Endothelial cell of umbilical vein (primary cell): ENCODE data around the gene LIN28A. TPM values are rescaled to one million over a fixed set of nuclear protein-coding genes. Genes with fewer than 3 reads are reported as not detected.

Source experiments
- BruUV-seq: library from RNA; stranded (reverse); fragments of 400-500 nt; replicated peaks from 2 replicates; lab custom pipeline; 2021; lab: Mats Ljungman, UMichigan
- CTCF ChIA-PET: fragments of 300-600, 350-600 bp; sonication (Branson Sonifier 250); formaldehyde crosslinking; loops from one replicate; lab custom pipeline; 2021; ENCODE audit warnings: antibody characterized with exemption, inconsistent platforms; lab: Charles Lee
- POLR2A ChIA-PET: fragments of 300-600, 350-600 bp; sonication (Branson Sonifier 250); formaldehyde crosslinking; loops from one replicate; lab custom pipeline; 2021; ENCODE audit warnings: antibody characterized with exemption, inconsistent platforms; lab: Charles Lee
- DNase-seq: peaks from one replicate; pipeline ENCODE4 v3.0.0-alpha.2; 2011; ENCODE audit warnings: low read depth, low spot score
- FAIRE-seq: peaks from 2 replicates; lab custom pipeline; 2011; peaks lifted over from hg19 to GRCh38; lab: Jason Lieb, UNC
- H2AFZ ChIP-seq: 2 replicates; pipeline ENCODE4 v1.6.0; 2012; ENCODE audit warnings: low read depth, low read length, control low read depth, inconsistent platforms
- H3K27ac ChIP-seq: 2 replicates; pipeline ENCODE4 v1.5.1; 2011; ENCODE audit warnings: low read depth, mild to moderate bottlenecking, control low read depth, low read length, moderate library complexity; ENCODE audit not compliant: insufficient read depth
- H3K27me3 ChIP-seq, 2 experiments: 2 replicates each; pipeline versions ENCODE4 v1.6.0 to v1.6.1; 2011; ENCODE audit warnings: low read length in 2 of 2, mixed read lengths in 1 of 2; ENCODE audit not compliant: control insufficient read depth in 2 of 2, insufficient read depth in 2 of 2
- H3K36me3 ChIP-seq, 2 experiments: 2 replicates in 1 of 2; 3 replicates in 1 of 2; pipeline ENCODE4 v1.5.1; 2011; ENCODE audit warnings: low read length in 2 of 2, mild to moderate bottlenecking in 1 of 2, moderate library complexity in 1 of 2; ENCODE audit not compliant: control insufficient read depth in 2 of 2, insufficient read depth in 2 of 2; ENCODE audit errors: extremely low read depth in 1 of 2
- H3K4me1 ChIP-seq: 3 replicates; pipeline ENCODE4 v1.5.1; 2011; ENCODE audit warnings: mild to moderate bottlenecking, low read length; ENCODE audit not compliant: control insufficient read depth, insufficient read depth; ENCODE audit errors: extremely low read depth
- H3K4me2 ChIP-seq: 2 replicates; pipeline ENCODE4 v1.6.1; 2011; ENCODE audit warnings: low read length, control low read depth, mixed read lengths; ENCODE audit not compliant: insufficient read depth
- H3K4me3 ChIP-seq, 3 experiments: fragments of 200-600 bp in 1 of 3; sonication (generic), shearing (Covaris generic) in 1 of 3; replicated peaks in 1 of 3; 2 replicates each; pipeline ENCODE4 v1.5.1; 2011 to 2016; ENCODE audit warnings: control low read depth in 3 of 3, low read length in 3 of 3, mild to moderate bottlenecking in 2 of 3, inconsistent platforms in 1 of 3, low read depth in 1 of 3, moderate library complexity in 1 of 3; ENCODE audit not compliant: insufficient read depth in 1 of 3
- H3K79me2 ChIP-seq: 2 replicates; pipeline ENCODE4 v1.6.0; 2012; ENCODE audit warnings: low read length, inconsistent platforms; ENCODE audit not compliant: control insufficient read depth, insufficient read depth
- H3K9ac ChIP-seq: replicated peaks from 2 replicates; pipeline ENCODE3; 2011; ENCODE audit warnings: low read length, control low read depth; ENCODE audit not compliant: insufficient read depth; ENCODE audit errors: extremely low read depth
- H3K9me1 ChIP-seq: replicated peaks from 3 replicates; pipeline ENCODE4 v1.6.0; 2011; ENCODE audit warnings: mild to moderate bottlenecking, low read length; ENCODE audit not compliant: control insufficient read depth, insufficient read depth; ENCODE audit errors: extremely low read depth
- H3K9me3 ChIP-seq: replicated peaks from 2 replicates; pipeline ENCODE4 v1.5.1; 2012; ENCODE audit warnings: low read length, inconsistent platforms; ENCODE audit not compliant: control insufficient read depth, insufficient read depth
- H4K20me1 ChIP-seq: replicated peaks from 2 replicates; pipeline ENCODE3; 2011; ENCODE audit warnings: mild to moderate bottlenecking, low read length; ENCODE audit not compliant: control insufficient read depth, insufficient read depth; ENCODE audit errors: extremely low read depth
- EZH2 ChIP-seq: IDR thresholded peaks from 2 replicates; pipeline ENCODE4 v1.6.1; 2012; ENCODE audit warnings: borderline replicate concordance, low read depth, mild to moderate bottlenecking, moderate library complexity, low read length, inconsistent platforms; ENCODE audit not compliant: severe bottlenecking
- FOS ChIP-seq: IDR thresholded peaks from 2 replicates; pipeline ENCODE4 v1.6.1; 2011; ENCODE audit warnings: mild to moderate bottlenecking, low read length, moderate library complexity, borderline replicate concordance; ENCODE audit not compliant: insufficient read depth
- GATA2 ChIP-seq: IDR thresholded peaks from 2 replicates; pipeline ENCODE4 v1.7.0; 2011; ENCODE audit warnings: low read depth, mild to moderate bottlenecking, moderate library complexity, mixed read lengths, low read length; ENCODE audit not compliant: insufficient read length, insufficient read depth
- JUN ChIP-seq: IDR thresholded peaks from 2 replicates; pipeline ENCODE4 v1.6.1; 2011; ENCODE audit warnings: borderline replicate concordance, low read depth; ENCODE audit not compliant: insufficient read length, insufficient read depth
- MAX ChIP-seq: IDR thresholded peaks from 2 replicates; pipeline ENCODE4 v1.6.1; 2011; ENCODE audit not compliant: insufficient read depth, insufficient read length
- MYC ChIP-seq: IDR thresholded peaks from one replicate; pipeline ENCODE4 v1.6.1; 2011; ENCODE audit warnings: mild to moderate bottlenecking, low read depth, low read length
- POLR2A ChIP-seq: IDR thresholded peaks from 2 replicates; pipeline ENCODE4 v1.6.1; 2012; ENCODE audit warnings: low read depth, mild to moderate bottlenecking, control low read depth, low read length
- POLR2AphosphoS5 ChIP-seq: IDR thresholded peaks from 2 replicates; pipeline ENCODE4 v1.6.1; 2012; ENCODE audit warnings: low read depth, mild to moderate bottlenecking, control low read depth, low read length, moderate library complexity; ENCODE audit not compliant: insufficient read depth
- dilution Hi-C: fragments of 300-500 bp; cut with MboI; formaldehyde crosslinking; loops from one replicate; pipeline ENCODE4 v1.15.0; 2019; ENCODE audit warnings: low sequenced_read_pairs; ENCODE audit not compliant: extremely low pct_ligation_motif_present
- intact Hi-C: fragments of 100-400 bp; cut with micrococcal nuclease; formaldehyde crosslinking; loops from one replicate; pipeline ENCODE4 v1.10.0; 2022
- polyA plus RNA-seq, 4 experiments: library from polyadenylated mRNA; depleted of rRNA in 3 of 4; stranded (reverse) in 3 of 4; unstranded in 1 of 4; fragments of >200 nt; gene quantifications; 2 replicates each; pipeline versions ENCODE4 v1.2.1 to v1.2.3, GENCODE V29; 2011 to 2012; ENCODE audit warnings: missing spikeins in 1 of 4
- total RNA-seq: library from RNA; stranded (reverse); gene quantifications from 2 replicates; pipeline ENCODE4 v1.2.3, GENCODE V29; 2021
- TF ChIP-seq, protein P1 (sequence below), 2 donors: IDR thresholded peaks; 1 replicate in 1 of 2; 2 replicates in 1 of 2; pipeline ENCODE4 v1.5.1; 2011; ENCODE audit warnings: low read length in 2 of 2, mild to moderate bottlenecking in 2 of 2, moderate library complexity in 2 of 2, control low read depth in 1 of 2, inconsistent platforms in 1 of 2, low read depth in 1 of 2; ENCODE audit not compliant: insufficient read depth in 1 of 2; ENCODE audit errors: extremely low read depth in 1 of 2

LIN28A gene
- total and polyA plus RNA-seq, 2 donors (not counting 3 experiments of a cell fraction or from before 2014, with no cell fraction given) = 0.11 TPM; not detected in 1

GRCh38 chr1:26419494-26419893 is 8.9 kb downstream of the LIN28A start:
- Histone ChIP-seq H3K4me1 (no peaks in the 10 kb centered on the region), H3K27me3 (peaks cover 23 to 24% of the 10 kb centered on the region in 2 experiments), H3K36me3 (no peaks in the 10 kb centered on the region), H3K9ac (no peak overlapping the region), H3K79me2 (no peaks in the 10 kb centered on the region), H4K20me1 (no peaks in the 10 kb centered on the region), H3K9me1 (no peaks in the 10 kb centered on the region), H3K27ac (no peak overlapping the region), H3K9me3 (no peaks in the 10 kb centered on the region), H2AFZ (no peak overlapping the region), H3K4me3 (no peak overlapping the region), H3K4me2 (no peak overlapping the region)
- dilution Hi-C loops (no loop called here), intact Hi-C loops (no loop called here)
- ChIA-PET CTCF (interaction anchor here (1.6 kb wide), 1 partner anchor 135 kb away, joined by 5 read pairs; no protein-coding TSS in a partner anchor), POLR2A (no interaction called here)
- no peak for TF ChIP-seq MAX
- TF ChIP-seq FOS = no peak
- TF ChIP-seq MYC = no peak
- no peak for TF ChIP-seq GATA2
- no peak for TF ChIP-seq POLR2A
- TF ChIP-seq JUN = no peak
- no peak for DNase-seq
- FAIRE-seq = no peak
- BruUV-seq = no TSS peak

DNA sequence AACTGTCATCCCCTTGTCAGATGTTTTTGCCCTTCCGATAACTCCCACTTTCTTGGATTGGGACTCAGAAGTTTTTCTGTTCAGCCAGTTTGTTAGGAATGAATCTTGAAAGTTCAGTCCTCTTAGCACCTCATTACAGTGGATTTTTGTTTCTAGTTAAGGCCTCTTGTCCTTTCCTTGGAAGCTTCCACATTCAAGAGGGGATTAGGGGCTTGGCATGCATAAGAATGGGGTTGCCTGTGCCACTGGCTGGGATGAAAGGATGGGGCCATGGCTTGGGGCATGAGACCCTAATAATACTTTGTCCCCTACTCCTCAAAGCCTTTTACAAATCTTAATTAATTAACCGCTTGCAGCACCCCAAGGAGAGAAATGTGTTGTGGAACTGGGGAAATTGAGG is 19.1 kb downstream of the LIN28A start:
- Histone ChIP-seq H4K20me1 (no peaks in the 10 kb centered on the region), H3K9me3 (no peaks in the 10 kb centered on the region), H3K4me3 (no peak overlapping the region), H3K27me3 (peaks cover 3 to 8% of the 10 kb centered on the region in 2 experiments), H3K9ac (no peak overlapping the region), H2AFZ (no peak overlapping the region), H3K9me1 (no peaks in the 10 kb centered on the region), H3K4me1 (peaks cover 20% of the 10 kb centered on the region), H3K4me2 (no peak overlapping the region), H3K79me2 (peaks cover 21% of the 10 kb centered on the region), H3K36me3 (peaks cover 0 to 3% of the 10 kb centered on the region in 2 experiments), H3K27ac (no peak overlapping the region)
- no peak for DNase-seq
- BruUV-seq = no TSS peak
- CTCF ChIA-PET = interaction anchor here (2.2 kb wide), 1 partner anchor 13 kb away, joined by 25 read pairs; no protein-coding TSS in a partner anchor
- POLR2A ChIA-PET = no interaction called here
- FAIRE-seq = no peak
- TF ChIP-seq FOS = no peak
- no peak for TF ChIP-seq JUN
- TF ChIP-seq MYC = no peak
- no peak for TF ChIP-seq MAX
- TF ChIP-seq, protein P1, sequence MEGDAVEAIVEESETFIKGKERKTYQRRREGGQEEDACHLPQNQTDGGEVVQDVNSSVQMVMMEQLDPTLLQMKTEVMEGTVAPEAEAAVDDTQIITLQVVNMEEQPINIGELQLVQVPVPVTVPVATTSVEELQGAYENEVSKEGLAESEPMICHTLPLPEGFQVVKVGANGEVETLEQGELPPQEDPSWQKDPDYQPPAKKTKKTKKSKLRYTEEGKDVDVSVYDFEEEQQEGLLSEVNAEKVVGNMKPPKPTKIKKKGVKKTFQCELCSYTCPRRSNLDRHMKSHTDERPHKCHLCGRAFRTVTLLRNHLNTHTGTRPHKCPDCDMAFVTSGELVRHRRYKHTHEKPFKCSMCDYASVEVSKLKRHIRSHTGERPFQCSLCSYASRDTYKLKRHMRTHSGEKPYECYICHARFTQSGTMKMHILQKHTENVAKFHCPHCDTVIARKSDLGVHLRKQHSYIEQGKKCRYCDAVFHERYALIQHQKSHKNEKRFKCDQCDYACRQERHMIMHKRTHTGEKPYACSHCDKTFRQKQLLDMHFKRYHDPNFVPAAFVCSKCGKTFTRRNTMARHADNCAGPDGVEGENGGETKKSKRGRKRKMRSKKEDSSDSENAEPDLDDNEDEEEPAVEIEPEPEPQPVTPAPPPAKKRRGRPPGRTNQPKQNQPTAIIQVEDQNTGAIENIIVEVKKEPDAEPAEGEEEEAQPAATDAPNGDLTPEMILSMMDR (IDR thresholded peaks at IDR 0.05; ENCODE audit: extremely low read depth in 1 of 2, insufficient read depth in 1 of 2, low read depth in 1 of 2, low read length in 2 of 2) = no peak
- no peak for TF ChIP-seq EZH2
- no peak for TF ChIP-seq POLR2AphosphoS5
- intact Hi-C loops (no loop called here), dilution Hi-C loops (no loop called here)
